ENCODE results near the gene SLTM. TPM values are rescaled to one million over a fixed set of nuclear protein-coding genes. Genes with fewer than 3 reads are reported as not detected.

SLTM gene
- total RNA-seq, 1 donor from 2014 or later: 68.2 TPM

DNA sequence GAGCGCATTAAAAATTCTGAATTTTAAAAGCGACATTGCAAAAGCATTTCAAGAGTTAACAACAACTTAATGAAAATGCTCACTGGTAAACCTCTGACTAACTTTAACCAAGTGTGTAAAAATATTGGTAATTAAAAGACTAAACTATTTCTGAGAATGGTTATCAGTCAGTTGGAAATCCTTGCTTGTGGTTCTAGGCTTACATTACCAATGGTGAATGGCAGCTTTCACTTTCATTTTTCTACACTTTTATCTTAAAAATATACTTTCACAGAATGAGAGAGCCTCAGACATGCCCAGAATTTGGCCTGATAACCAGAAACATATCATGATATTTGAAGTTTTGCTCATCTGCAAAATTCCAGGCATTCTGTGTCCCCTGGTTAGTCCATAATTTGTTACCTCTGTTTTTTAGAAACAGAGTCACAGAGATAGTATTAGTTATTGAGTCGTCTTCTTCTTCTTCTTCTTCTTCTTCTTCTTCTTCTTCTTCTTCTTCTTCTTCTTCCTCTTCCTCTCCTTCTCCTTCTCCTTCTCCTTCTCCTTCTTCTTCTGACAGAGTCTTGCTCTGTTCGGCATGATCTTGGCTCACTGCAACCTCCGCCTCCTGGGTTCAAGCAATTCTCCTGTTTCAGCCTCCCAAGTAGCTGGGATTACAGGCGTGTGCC is 48.5 kb upstream of the SLTM start:
- H4K20me1 ChIP-seq (ENCODE audit: insufficient read depth, low read length): no peaks in the 10 kb centered on the region
- H3K4me3 Mint-ChIP-seq (ENCODE audit: unreplicated experiment): no peak overlapping the region
- H3K4me1 ChIP-seq (ENCODE audit: insufficient read depth, low read length): peaks cover 2% of the 10 kb centered on the region
- H3K9me3 ChIP-seq (ENCODE audit: insufficient read depth, low read depth, low read length): no peaks in the 10 kb centered on the region
- H3K9ac ChIP-seq (ENCODE audit: low read length): no peak overlapping the region
- TF ChIP-seq EZH2 (IDR thresholded peaks at IDR 0.05; ENCODE audit: insufficient read depth, low read length): no peak
- TF ChIP-seq, protein P1, sequence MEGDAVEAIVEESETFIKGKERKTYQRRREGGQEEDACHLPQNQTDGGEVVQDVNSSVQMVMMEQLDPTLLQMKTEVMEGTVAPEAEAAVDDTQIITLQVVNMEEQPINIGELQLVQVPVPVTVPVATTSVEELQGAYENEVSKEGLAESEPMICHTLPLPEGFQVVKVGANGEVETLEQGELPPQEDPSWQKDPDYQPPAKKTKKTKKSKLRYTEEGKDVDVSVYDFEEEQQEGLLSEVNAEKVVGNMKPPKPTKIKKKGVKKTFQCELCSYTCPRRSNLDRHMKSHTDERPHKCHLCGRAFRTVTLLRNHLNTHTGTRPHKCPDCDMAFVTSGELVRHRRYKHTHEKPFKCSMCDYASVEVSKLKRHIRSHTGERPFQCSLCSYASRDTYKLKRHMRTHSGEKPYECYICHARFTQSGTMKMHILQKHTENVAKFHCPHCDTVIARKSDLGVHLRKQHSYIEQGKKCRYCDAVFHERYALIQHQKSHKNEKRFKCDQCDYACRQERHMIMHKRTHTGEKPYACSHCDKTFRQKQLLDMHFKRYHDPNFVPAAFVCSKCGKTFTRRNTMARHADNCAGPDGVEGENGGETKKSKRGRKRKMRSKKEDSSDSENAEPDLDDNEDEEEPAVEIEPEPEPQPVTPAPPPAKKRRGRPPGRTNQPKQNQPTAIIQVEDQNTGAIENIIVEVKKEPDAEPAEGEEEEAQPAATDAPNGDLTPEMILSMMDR (IDR thresholded peaks at IDR 0.05; ENCODE audit: insufficient read depth, low read depth, low read length): no peak
- no peak for FAIRE-seq
- no peak overlapping the region for H3K27ac Mint-ChIP-seq (ENCODE audit: unreplicated experiment)
- no peaks in the 10 kb centered on the region for H3K36me3 Mint-ChIP-seq (ENCODE audit: low read depth, unreplicated experiment)
- no peak overlapping the region for H3K4me3 ChIP-seq (ENCODE audit: insufficient read depth, low read depth, low read length)
- DNase-seq (ENCODE audit: low read depth): no peak
- H2AFZ ChIP-seq (ENCODE audit: low read depth, low read length): no peak overlapping the region
- H3K36me3 ChIP-seq (ENCODE audit: insufficient read depth, low read length): no peaks in the 10 kb centered on the region
- H3K4me2 ChIP-seq (ENCODE audit: low read length): no peak overlapping the region
- H3K9me3 Mint-ChIP-seq (ENCODE audit: unreplicated experiment): no peaks in the 10 kb centered on the region
- H3K27ac ChIP-seq (ENCODE audit: low read depth, low read length): no peak overlapping the region
- no peaks in the 10 kb centered on the region for H3K27me3 Mint-ChIP-seq (ENCODE audit: low read depth, unreplicated experiment)
- H3K4me1 Mint-ChIP-seq (ENCODE audit: low read depth, unreplicated experiment): no peaks in the 10 kb centered on the region
- no peaks in the 10 kb centered on the region for H3K79me2 ChIP-seq (ENCODE audit: insufficient read depth, low read length)
- peaks cover 5% of the 10 kb centered on the region for H3K27me3 ChIP-seq (ENCODE audit: insufficient read depth, low read length)

DNA sequence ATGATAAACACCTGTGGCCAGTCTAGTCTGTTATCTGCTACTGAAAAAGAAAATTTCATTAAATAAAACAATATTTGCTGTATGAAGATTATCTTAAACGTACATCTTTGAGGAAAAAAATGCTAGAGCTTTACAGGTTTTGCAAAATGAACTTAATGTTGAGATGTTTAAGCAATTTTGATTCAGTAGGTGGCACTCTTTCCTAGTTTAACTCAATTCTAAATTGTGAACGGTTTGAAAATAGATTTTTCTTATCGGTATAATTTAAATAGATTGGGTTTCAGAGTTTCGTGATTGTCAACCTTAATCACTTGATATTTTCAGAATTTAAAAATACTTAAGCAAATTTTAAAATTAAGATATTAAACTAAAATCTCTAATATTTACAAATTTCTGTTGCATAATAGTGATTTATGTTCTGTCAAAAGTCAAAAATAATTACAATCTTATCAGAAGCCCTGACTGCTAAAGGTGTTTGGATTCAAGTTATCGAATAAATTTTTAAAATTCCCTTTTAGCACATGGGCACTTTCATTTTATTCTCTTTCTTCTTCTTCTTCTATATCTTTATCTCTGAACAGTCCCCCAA is 47.0 kb upstream of the SLTM start:
- Histone ChIP-seq H4K20me1 (ENCODE audit: insufficient read depth, low read length) (no peaks in the 10 kb centered on the region), H3K36me3 (ENCODE audit: insufficient read depth, low read length) (no peaks in the 10 kb centered on the region), H3K79me2 (ENCODE audit: insufficient read depth, low read length) (no peaks in the 10 kb centered on the region), H3K9ac (ENCODE audit: low read length) (no peak overlapping the region), H3K4me3 (ENCODE audit: insufficient read depth, low read depth, low read length) (no peak overlapping the region), H2AFZ (ENCODE audit: low read depth, low read length) (no peak overlapping the region), H3K4me1 (ENCODE audit: insufficient read depth, low read length) (no peaks in the 10 kb centered on the region), H3K4me2 (ENCODE audit: low read length) (no peak overlapping the region), H3K27me3 (ENCODE audit: insufficient read depth, low read length) (peaks cover 5% of the 10 kb centered on the region), H3K9me3 (ENCODE audit: insufficient read depth, low read depth, low read length) (no peaks in the 10 kb centered on the region), H3K27ac (ENCODE audit: low read depth, low read length) (no peak overlapping the region)
- TF ChIP-seq EZH2 (IDR thresholded peaks at IDR 0.05; ENCODE audit: insufficient read depth, low read length): no peak
- TF ChIP-seq, protein P1 (IDR thresholded peaks at IDR 0.05; ENCODE audit: insufficient read depth, low read depth, low read length): peak; percentile 49
- no peaks in the 10 kb centered on the region for H3K27me3 Mint-ChIP-seq (ENCODE audit: low read depth, unreplicated experiment)
- H3K4me1 Mint-ChIP-seq (ENCODE audit: low read depth, unreplicated experiment): no peaks in the 10 kb centered on the region
- DNase-seq (ENCODE audit: low read depth) (peak; percentile 3), FAIRE-seq (peak; percentile 68)
- H3K4me3 Mint-ChIP-seq (ENCODE audit: unreplicated experiment): no peak overlapping the region
- H3K36me3 Mint-ChIP-seq (ENCODE audit: low read depth, unreplicated experiment): no peaks in the 10 kb centered on the region
- no peaks in the 10 kb centered on the region for H3K9me3 Mint-ChIP-seq (ENCODE audit: unreplicated experiment)
- no peak overlapping the region for H3K27ac Mint-ChIP-seq (ENCODE audit: unreplicated experiment)

DNA sequence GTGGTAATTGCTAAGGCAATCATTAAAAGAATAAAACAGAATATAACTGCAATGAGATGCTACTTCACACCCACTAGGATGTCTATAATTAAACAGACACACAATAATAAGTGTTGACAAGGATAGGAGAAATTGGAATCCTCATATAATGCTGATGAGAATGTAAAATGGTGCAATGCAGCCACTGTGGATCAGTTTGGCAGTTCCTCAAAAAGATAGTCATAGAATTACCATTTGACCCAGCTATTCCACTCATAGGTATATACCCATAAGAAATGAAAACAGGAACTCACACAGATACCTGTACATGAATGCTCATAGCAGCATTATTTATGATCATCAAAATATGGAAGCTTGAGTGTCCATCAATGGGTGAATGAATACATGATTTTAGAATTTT is 44.4 kb upstream of the SLTM start:
- Histone ChIP-seq H3K4me1 (ENCODE audit: insufficient read depth, low read length) (no peaks in the 10 kb centered on the region), H2AFZ (ENCODE audit: low read depth, low read length) (no peak overlapping the region), H3K4me2 (ENCODE audit: low read length) (no peak overlapping the region), H3K27me3 (ENCODE audit: insufficient read depth, low read length) (no peaks in the 10 kb centered on the region), H3K9ac (ENCODE audit: low read length) (no peak overlapping the region), H3K79me2 (ENCODE audit: insufficient read depth, low read length) (no peaks in the 10 kb centered on the region), H3K27ac (ENCODE audit: low read depth, low read length) (no peak overlapping the region), H3K36me3 (ENCODE audit: insufficient read depth, low read length) (no peaks in the 10 kb centered on the region), H4K20me1 (ENCODE audit: insufficient read depth, low read length) (no peaks in the 10 kb centered on the region), H3K9me3 (ENCODE audit: insufficient read depth, low read depth, low read length) (no peaks in the 10 kb centered on the region), H3K4me3 (ENCODE audit: insufficient read depth, low read depth, low read length) (no peak overlapping the region)
- DNase-seq (ENCODE audit: low read depth) (no peak), FAIRE-seq (no peak)
- Mint-ChIP-seq H3K27me3 (ENCODE audit: low read depth, unreplicated experiment) (peaks cover 3% of the 10 kb centered on the region), H3K4me1 (ENCODE audit: low read depth, unreplicated experiment) (no peaks in the 10 kb centered on the region), H3K9me3 (ENCODE audit: unreplicated experiment) (no peaks in the 10 kb centered on the region), H3K27ac (ENCODE audit: unreplicated experiment) (no peak overlapping the region), H3K36me3 (ENCODE audit: low read depth, unreplicated experiment) (no peaks in the 10 kb centered on the region), H3K4me3 (ENCODE audit: unreplicated experiment) (no peak overlapping the region)
- TF ChIP-seq, protein P1 (IDR thresholded peaks at IDR 0.05; ENCODE audit: insufficient read depth, low read depth, low read length): no peak
- no peak for TF ChIP-seq EZH2 (IDR thresholded peaks at IDR 0.05; ENCODE audit: insufficient read depth, low read length)
